ENCODE measurements around the gene WFDC1.

WFDC1 gene, protein sequence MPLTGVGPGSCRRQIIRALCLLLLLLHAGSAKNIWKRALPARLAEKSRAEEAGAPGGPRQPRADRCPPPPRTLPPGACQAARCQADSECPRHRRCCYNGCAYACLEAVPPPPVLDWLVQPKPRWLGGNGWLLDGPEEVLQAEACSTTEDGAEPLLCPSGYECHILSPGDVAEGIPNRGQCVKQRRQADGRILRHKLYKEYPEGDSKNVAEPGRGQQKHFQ

DNA sequence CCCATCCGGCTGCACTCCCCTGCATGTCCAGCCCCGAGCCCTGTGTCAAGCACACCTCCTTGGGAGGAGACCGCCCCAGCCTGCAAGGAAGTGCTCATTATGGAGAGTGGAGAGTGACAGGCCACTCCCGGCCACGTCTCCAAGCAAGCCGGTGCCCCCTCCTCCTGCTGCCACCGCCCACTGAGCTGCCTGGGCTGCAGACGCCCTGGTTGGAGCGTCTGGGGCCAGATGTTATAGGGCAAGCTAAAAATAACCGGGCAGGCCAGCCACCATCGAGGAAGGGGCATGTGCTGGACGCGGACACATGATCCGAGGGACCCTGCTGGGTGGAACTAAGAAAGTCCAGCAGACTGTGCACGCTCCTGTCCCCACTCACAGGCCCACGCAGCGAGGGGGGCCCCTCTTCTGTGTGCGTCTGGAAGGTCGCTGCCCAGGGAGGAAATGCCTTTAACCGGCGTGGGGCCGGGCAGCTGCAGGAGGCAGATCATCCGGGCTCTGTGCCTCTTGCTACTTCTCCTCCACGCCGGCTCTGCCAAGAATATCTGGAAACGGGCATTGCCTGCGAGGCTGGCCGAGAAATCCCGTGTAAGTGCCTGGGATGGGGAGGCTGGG is at the start of gene WFDC1:
Gene WFDC1, plus strand, starts transcription at position 348 of the 612 bp plus-strand sequence. Its CDS starts 94 bp downstream, at position 442.
- in situ Hi-C loops (cut with HindIII; ENCODE audit: low sequenced_read_pairs): no loop called here

DNA sequence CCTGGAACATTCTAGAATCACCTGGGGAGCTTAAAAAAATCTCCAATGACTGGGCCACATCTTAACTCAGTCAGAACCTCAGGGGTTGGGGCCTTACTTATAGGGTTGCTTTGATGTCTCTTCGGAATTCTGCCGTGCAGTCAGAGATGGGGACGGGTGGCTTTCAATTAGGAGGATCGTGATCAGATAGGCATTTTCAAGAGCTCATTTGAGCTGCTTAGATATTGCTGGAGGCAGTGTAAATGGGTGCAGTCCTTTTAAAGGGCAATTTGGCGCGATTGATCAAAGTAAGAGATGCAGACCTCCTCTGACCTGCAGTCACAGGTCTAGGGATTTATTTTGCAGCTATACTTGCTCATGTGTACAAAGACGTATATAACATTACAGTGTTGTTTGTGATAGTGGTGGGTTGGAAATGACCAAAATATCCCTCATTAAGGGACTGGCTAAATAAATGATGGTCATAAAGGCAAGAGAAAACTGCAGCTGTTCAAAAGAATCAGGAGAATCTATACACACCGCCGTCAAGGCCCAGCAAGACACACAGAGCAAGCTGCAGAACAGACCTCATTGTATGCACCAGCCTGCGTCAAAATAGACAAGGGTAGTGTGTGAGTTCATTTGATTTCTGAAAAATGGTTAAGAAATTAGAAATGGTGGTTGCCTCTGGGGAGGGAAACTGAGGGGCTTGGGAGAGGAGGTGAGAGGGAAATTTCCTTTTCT is 48.6 kb upstream of the WFDC1 start:
- in situ Hi-C loops (cut with HindIII; ENCODE audit: low sequenced_read_pairs): no loop called here

DNA sequence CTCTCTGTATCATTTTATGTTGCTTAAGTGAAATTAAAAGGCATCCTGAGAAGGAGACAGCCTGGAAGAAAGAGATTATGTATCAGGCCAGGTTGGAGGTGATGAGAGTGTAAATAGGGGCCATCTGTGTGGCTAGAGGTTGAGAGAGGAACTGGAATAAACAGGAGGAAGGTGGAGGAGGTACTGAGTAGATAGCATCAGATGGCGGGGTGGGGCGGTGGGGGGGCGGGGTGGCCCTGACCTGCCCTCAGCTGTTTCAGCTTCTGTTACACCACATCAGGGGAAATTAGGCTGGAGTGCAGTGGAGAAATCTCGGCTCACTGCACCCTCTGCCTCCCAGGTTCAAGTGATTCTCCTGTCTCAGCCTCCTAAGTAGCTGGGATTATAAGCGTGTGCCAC is 48.0 kb upstream of the WFDC1 start:
- in situ Hi-C loops (cut with HindIII; ENCODE audit: low sequenced_read_pairs): no loop called here

DNA sequence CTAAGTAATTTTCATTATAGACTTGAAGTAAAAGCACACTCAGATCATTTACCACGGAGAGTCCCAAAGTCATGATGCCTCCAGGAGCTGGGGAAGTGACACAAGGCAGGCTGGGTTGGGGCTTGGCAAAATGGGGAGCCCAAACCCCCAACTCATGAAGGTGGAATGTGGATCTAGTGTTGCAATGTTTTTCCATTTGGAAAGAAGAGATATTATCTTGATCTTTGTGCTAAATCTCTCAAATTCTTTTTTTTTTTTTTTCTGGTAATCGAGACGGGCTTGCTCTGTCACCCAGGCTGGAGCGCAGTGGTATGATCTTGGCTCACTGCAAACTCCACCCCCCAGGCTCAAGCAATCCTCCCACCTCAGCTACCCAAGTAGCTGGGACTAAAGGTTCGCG is 47.3 kb upstream of the WFDC1 start:
- in situ Hi-C loops (cut with HindIII; ENCODE audit: low sequenced_read_pairs): no loop called here

DNA sequence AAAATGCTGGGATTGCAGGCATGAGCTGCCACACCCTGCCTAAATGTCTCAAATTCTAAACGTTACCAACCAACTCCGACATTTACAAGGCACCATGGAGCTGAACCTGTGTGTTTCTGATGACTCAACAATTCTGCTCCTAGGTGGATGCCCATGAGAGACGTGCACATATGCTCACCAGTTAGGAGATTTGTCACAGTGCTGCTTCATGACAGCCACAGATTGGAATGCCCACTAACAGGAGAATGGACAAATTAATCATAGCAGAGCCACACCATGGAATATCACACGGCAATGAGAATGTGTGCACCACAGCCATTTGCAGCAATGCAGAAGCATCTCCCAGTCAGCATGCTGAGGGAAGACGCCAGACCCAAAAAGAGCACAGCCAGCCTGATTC is 46.8 kb upstream of the WFDC1 start:
- in situ Hi-C loops (cut with HindIII; ENCODE audit: low sequenced_read_pairs): no loop called here

DNA sequence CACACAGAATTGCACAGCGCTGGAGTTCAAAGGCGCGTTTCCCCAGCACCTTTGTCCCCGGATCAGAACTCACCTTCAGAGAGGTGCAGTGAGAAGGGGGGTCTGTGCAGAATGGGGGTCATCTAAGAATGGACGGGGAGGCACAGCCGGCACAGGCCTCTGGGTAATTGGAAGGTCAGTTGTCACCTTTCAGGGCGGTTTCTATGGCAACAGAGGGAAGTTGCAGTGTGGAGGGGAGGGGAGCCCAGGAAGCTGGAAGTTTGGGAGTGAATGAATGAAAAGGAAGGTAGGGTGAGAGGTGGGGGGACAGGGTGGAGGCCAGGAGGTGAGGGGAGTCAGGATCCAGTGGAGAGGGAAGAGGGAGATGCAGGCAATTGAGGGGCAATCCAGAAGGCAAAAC is 42.5 kb upstream of the WFDC1 start:
- in situ Hi-C loops (cut with HindIII; ENCODE audit: low sequenced_read_pairs): no loop called here

DNA sequence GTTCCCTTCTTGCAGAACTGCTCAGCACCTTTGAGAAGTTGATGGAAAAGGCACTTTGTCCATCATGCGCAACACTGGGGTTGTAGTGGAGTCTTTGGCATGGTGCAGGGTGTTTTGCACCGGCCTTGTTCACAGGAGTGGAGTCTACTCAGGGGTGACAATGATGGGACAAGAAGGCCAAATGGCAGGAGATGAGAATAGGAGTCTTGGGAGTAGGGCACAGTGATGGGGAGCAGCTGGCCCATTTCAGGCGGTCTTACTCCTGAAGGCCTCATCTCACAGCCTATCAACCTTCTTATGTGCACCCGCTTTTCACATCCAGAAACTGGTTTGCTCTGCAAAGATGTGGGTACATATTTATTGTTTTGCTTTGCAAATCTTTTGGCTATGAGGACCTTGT is 41.5 kb upstream of the WFDC1 start:
- in situ Hi-C loops (cut with HindIII; ENCODE audit: low sequenced_read_pairs): no loop called here

DNA sequence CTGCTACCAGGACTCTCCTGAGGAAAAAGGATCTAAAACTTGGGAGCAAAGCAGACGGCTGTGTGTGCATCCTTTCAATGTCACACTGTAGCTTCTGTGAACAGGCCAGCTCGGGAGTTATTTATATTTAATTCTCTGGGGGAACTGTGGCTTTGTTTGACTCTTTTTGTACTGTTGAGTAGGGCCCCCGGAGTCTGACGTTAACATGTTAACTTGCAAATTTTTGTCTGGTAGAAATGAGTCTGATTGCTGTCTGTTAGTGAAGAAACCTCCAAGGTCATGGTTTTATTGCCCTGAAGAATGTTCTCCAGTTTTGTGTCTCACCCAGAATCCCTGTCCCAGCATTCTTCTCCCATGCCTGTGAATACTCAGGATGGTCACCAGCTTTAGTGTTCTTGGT is 40.6 kb upstream of the WFDC1 start:
- in situ Hi-C loops (cut with HindIII; ENCODE audit: low sequenced_read_pairs): no loop called here

DNA sequence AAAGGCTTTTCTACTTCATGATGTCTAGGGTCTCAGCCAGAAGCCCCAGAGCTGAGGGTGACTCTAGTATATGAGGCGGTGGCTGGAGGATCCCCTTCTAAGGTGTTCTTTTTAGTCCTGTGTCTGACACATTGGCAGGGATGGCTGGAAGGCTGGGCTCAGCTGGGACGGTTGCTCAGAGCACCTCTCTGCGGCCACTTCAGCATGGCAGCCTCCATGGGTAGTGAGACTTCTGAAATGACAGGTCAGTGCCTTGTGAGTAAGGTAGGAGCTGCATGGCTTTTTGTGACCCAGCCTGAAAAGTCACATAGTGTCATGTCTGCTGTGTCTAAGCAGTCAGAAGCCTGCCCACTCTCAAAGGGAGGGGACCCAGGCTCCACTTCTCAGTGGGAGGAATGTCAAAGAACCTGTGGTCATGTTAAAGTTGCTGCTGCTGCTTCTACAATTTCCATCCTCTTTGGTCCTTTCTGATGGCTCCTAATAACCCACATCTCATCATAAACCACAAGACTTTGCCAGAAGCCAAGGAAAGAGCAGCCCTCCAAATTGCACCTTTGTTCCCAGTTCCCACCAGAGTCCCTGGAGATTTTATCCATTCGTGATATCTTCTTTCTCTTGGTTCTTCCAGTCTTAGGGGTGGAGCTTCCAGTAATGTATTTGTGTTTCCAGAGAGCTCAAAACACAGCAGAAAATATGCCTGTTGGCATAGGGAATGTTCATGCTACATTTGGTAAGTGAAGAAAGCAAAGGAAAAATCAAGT is 39.4 kb upstream of the WFDC1 start:
- in situ Hi-C loops (cut with HindIII; ENCODE audit: low sequenced_read_pairs): no loop called here

DNA sequence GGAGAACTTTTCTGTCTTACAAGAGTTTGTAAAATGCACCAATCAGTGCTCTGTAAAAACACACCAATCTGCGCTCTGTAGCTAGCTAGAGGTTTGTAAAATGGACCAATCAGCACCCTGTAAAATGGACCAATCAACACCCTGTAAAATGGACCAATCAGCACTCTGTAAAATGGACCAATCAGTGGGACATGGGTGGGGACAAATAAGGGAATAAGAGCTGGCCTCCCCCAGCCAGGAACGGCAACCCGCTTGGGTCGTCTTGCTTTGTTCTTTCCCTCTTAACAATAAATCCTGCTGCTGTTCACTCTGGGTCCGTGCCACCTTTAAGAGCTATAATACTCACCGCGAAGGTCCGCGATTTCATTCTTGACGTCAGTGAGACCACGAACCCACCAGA is 36.4 kb upstream of the WFDC1 start:
- in situ Hi-C loops (cut with HindIII; ENCODE audit: low sequenced_read_pairs): no loop called here

DNA sequence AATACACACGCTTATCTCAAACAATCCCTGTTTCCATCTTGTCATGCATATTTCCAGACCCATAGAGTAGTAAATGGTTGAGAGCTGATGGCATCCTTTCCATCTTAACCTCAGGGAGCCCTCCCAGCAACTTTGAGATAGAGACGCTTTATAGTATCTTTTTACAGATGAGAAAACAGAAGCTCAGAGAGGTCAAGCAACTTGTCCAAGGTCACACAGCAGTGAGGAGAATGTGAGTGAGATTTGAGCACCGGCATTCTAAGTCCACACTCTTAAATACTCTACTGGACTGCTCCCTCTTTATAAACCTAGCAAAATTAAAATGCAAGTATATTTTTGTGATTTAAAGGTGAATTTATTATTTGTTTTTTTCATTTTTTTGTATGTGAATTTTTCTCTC is 35.0 kb upstream of the WFDC1 start:
- in situ Hi-C loops (cut with HindIII; ENCODE audit: low sequenced_read_pairs): loop anchor here (10.0 kb wide), 1 partner anchor 205 kb away; no protein-coding TSS in a partner anchor

DNA sequence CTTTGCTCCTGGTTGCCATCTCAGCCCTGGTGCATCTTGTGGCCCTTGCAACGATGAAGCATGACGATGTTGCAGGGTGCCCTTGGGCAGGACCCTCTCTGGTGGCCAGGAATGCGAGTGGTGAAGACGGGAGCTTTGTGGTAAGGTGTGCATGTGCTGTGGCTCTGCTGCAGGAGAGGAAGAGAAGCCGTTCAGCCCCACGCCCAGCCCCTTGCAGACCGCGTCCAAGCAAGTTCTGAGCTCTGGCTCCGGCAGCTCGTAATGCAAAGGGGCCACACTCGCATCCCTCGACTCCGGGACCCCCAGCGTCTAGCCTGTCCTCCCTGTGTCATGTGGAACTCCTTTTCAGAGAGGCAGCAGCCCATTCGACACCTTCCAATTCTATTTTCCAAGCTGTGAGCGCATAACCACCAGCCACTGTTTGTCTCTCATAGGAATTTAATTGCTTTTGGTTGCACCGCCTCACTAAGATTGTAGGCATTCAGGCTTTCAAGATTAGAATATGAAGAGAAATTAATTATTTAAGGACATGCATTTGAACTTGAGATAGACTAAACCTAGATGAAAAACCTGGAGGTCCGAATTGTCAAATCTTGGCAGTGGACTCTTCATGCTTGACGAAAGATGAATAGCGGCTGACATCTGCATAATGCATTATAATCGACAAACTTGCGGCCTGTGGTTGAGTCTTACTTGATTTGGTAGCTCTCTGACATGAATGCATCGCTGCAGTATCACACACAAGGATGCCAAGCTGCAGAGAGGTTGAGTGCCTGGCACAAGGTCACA is 33.7 kb upstream of the WFDC1 start:
- in situ Hi-C loops (cut with HindIII; ENCODE audit: low sequenced_read_pairs): loop anchor here (10.0 kb wide), 1 partner anchor 204 kb away; no protein-coding TSS in a partner anchor

DNA sequence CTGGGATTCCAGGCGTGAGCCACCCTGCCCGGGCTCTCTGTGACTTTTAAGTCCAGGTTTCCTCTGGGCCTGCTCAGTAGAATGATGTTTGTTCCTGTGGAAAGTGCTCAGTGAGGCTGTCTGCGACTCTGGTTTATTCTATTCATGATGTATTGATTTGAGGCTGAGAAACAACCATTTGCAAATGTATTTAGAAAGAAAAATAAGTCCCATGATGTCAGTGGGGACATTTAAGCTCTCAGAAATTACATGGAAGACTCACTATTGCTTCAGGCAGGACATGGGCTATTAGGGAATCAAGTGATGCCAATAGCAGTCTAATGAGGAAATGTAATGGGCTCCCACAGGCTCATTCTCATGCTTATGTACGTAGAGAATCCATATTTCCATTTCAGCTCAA is 32.6 kb upstream of the WFDC1 start:
- in situ Hi-C loops (cut with HindIII; ENCODE audit: low sequenced_read_pairs): loop anchor here (10.0 kb wide), 1 partner anchor 203 kb away; no protein-coding TSS in a partner anchor

DNA sequence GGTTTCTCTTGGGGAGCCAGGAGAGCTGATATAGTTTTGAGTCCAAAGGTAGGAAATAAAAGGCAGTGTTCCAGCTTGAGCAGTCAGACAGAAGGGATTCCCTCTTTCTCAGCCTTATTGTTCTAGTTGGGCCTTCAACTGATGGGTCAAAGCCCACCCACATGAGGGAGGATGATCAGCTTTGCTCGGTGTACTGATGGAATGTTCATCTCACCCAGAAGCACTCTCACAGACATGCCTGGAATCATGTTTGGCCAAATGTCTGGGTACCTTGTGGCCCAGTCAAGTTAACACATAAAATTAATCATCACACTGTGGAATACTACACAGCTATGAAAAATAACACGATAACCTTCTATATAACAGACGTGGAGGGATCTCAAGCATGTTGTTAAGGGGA is 31.7 kb upstream of the WFDC1 start:
- in situ Hi-C loops (cut with HindIII; ENCODE audit: low sequenced_read_pairs): loop anchor here (10.0 kb wide), 1 partner anchor 202 kb away; no protein-coding TSS in a partner anchor

DNA sequence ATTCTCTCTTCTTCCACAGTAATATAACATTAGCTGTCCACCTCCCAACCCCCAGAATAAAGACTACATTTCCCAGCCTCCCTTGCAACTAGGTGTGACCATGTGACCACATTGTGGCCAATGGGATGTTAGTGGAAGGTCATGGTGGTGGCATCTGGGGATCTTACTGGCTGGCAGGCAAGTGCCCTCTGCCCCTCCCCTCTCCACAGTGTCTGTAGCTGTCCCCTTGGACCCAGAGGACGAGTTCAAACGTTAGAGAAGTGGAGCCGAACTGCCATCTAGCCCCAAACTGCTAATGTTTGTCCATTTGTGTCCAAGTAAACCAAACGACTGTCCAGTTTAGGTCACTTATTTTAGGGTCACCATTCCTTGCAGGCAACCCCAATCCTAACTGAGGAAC is 28.2 kb upstream of the WFDC1 start:
- in situ Hi-C loops (cut with HindIII; ENCODE audit: low sequenced_read_pairs): loop anchor here (10.0 kb wide), 1 partner anchor 198 kb away; no protein-coding TSS in a partner anchor

DNA sequence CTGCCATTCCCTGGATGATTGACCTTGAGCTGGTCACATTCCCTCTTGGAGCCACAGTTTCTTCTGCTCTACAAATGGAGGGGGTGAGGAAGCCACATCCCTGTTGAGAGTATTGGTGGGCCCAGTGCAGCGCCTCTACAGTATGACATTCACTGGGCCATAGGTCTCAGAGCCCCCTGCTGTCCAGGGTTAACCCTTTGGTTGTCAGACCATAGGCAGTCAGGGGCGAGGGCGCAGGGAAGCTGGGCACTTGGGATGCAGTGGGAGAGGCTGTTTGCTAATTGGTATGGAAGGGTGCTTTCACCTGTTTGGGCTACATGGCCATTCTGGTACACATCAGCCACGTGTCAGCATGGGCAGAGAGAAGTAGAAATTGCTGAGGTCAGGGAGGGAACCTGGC is 27.3 kb upstream of the WFDC1 start:
- in situ Hi-C loops (cut with HindIII; ENCODE audit: low sequenced_read_pairs): loop anchor here (10.0 kb wide), 1 partner anchor 197 kb away; no protein-coding TSS in a partner anchor

DNA sequence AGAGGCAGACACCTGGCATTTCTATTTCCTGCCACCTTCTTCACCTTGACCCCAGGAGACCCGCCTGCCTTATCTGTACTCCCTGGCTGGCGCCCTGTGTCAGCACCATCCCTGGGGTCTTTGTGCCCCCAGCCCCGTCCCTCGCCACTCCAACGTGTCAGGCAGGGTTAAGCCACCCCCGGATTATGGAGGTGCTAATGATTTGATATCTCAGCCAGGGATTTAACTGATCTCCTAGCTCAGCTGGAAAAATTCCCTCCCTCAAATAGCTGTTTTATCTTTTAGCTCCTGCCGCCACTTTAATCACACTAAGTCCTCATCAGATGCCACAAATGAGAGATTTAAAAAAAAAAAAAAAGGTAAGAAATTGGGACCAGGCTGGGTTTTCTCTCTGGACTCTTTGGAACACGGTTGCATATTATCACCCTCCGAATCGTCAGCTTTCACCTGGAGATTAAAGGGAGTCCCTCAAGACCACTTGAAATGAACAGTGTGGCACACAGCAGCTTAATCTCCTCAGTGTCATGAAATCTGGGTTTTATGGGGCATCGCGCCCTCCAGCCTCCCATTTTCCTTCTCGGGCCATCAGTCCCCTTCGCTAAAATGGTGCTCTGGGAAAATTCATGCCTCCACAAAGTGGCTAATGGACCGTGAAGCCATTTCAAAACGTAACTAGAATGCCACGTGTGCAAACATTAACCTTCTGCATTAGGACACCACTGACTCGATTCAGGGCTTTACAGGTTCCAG is 26.2 kb upstream of the WFDC1 start:
- in situ Hi-C loops (cut with HindIII; ENCODE audit: low sequenced_read_pairs): loop anchor here (10.0 kb wide), 1 partner anchor 196 kb away; no protein-coding TSS in a partner anchor

DNA sequence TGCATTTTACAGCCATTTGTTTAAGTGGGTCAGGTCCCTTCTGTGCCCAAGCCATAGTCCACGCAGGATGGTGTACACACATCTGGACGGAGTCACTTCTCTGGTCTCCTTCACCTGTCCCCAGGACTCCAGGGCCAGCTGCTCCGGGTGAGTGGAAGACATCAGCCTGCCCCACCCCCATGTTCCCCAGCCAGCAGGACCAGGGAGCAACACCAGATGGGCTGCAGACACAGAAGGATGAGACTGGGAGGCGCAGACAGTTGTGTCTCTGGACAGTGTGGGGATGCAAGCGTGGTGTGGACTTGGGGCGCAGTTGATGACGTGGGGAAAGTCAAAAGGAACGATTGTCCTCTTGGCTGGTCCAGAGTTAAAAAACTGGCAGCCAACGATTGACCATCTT is 24.6 kb upstream of the WFDC1 start:
- in situ Hi-C loops (cut with HindIII; ENCODE audit: low sequenced_read_pairs): no loop called here

DNA sequence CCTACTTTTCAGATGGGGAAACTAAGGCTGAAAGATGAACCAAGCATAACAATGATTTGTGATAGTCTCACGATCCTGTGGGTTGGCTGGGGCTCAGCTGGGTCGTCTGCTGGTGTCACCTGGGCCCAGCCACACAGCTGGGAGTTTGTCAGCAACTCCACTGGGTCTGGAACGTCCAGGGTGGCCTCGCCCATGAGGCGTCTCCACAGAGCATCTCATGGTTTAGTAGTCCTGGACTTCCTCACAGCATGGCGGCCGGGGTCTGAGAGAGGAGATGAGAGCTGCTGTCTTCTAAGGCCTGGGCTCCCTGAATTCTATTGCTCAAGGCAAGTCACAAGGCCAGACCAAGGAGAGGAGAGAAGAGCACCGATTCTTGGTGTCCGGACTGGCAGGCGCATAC is 24.1 kb upstream of the WFDC1 start:
- in situ Hi-C loops (cut with HindIII; ENCODE audit: low sequenced_read_pairs): no loop called here

DNA sequence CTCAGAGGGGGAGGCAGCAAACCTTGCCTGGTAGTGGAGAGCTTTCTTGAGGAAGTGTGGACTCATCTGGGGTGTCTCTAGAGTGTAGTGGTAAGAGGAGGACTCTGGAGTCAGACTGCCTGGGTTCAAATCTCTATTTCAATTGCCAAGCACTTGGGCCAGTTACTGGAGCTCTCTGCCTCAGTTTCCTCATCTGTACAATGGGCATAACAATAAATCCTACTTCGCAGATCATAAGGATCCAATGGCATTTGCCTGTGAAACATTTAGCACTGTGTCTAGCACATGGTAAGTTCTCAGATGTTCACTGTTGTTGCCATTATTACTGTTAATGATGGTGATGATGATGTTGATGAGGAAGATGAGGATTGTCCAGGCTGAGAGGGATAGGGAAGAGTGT is 23.6 kb upstream of the WFDC1 start:
- in situ Hi-C loops (cut with HindIII; ENCODE audit: low sequenced_read_pairs): no loop called here

Measured in DLD1 (cell line).